Measurements from ENCODE around the gene KLHL21.

GRCh38 chr1:6581561-6582305, 20.9 kb downstream of the KLHL21 start:
- TF ChIP-seq POLR2AphosphoS5 (IDR thresholded peaks at IDR 0.05) (no peak), CTCF (IDR thresholded peaks at IDR 0.05) (no peak), POLR2A (IDR thresholded peaks at IDR 0.05) (no peak)

Data from prostate gland (tissue), 2 donors.